HepG2 (cell line): Measurements from ENCODE around the gene IL1RAP. TPM values are rescaled to one million over a fixed set of nuclear protein-coding genes. Genes with fewer than 3 reads are reported as not detected.
A peak's percentile ranks its signal among the peaks of the same experiment; 100 is the strongest.

Experiments
- ASH2L ChIP-seq: fragments of 300-600, 200-600 bp; sonication (generic); IDR thresholded peaks from 2 replicates; pipeline ENCODE4 v1.7.0; 2017; ENCODE audit warnings: low read depth, mild to moderate bottlenecking, moderate library complexity, mixed read lengths, low read length; ENCODE audit not compliant: insufficient read length
- BCLAF1 ChIP-seq: fragments of 450-650 bp; IDR thresholded peaks from 2 replicates; pipeline ENCODE4 v1.6.1; 2017; ENCODE audit warnings: mild to moderate bottlenecking
- GFI1 ChIP-seq: sonication (generic); formaldehyde crosslinking; IDR thresholded peaks from 2 replicates; pipeline ENCODE4 v1.5.0; 2020; ENCODE audit warnings: missing genetic modification reagents, mild to moderate bottlenecking, borderline replicate concordance
- GMEB1 ChIP-seq: sonication (generic); formaldehyde crosslinking; IDR thresholded peaks from 2 replicates; pipeline ENCODE4 v1.5.1; 2020; ENCODE audit warnings: missing genetic modification reagents, mild to moderate bottlenecking, borderline replicate concordance
- HDAC1 ChIP-seq: sonication (generic); formaldehyde crosslinking; IDR thresholded peaks from 2 replicates; pipeline ENCODE4 v1.5.1; 2020; ENCODE audit warnings: mild to moderate bottlenecking, missing genetic modification reagents
- IKZF5 ChIP-seq: IDR thresholded peaks from 2 replicates; pipeline ENCODE4 v1.6.1; 2018; ENCODE audit warnings: missing genetic modification reagents, mild to moderate bottlenecking, missing compliant biosample characterization
- KAT8 ChIP-seq: IDR thresholded peaks from 2 replicates; pipeline ENCODE4 v1.6.1; 2016; ENCODE audit warnings: missing genetic modification reagents, missing compliant biosample characterization
- LCORL ChIP-seq, 2 experiments: fragments of 450-650 bp in 1 of 2; sonication (generic) in 1 of 2; formaldehyde crosslinking in 1 of 2; IDR thresholded peaks; 2 replicates each; pipeline versions ENCODE4 v1.5.0 to v1.6.1; 2017 to 2020; ENCODE audit warnings: antibody characterized with exemption in 1 of 2, missing genetic modification reagents in 1 of 2
- MAFG ChIP-seq: sonication (generic); formaldehyde crosslinking; IDR thresholded peaks from 2 replicates; pipeline ENCODE4 v1.5.1; 2020; ENCODE audit warnings: mild to moderate bottlenecking, missing genetic modification reagents
- MIER3 ChIP-seq: IDR thresholded peaks from 2 replicates; pipeline ENCODE4 v1.6.1; 2016; ENCODE audit warnings: missing compliant biosample characterization, borderline replicate concordance
- POGZ ChIP-seq: sonication (generic); formaldehyde crosslinking; IDR thresholded peaks from 2 replicates; pipeline ENCODE4 v1.4.0; 2020; ENCODE audit warnings: mild to moderate bottlenecking, missing genetic modification reagents
- SIX1 ChIP-seq: sonication (generic); formaldehyde crosslinking; IDR thresholded peaks from 2 replicates; pipeline ENCODE4 v1.4.0; 2020; ENCODE audit warnings: missing genetic modification reagents, borderline replicate concordance
- SPEN ChIP-seq: sonication (generic); formaldehyde crosslinking; IDR thresholded peaks from 2 replicates; pipeline ENCODE4 v1.5.1; 2020; ENCODE audit warnings: low read depth, mild to moderate bottlenecking, missing genetic modification reagents
- SRF ChIP-seq: IDR thresholded peaks from 2 replicates; pipeline ENCODE4 v1.6.1; 2011; ENCODE audit warnings: mild to moderate bottlenecking, low read depth, low read length, moderate library complexity
- YEATS4 ChIP-seq: sonication (generic); formaldehyde crosslinking; IDR thresholded peaks from 2 replicates; pipeline ENCODE4 v1.4.0; 2020; ENCODE audit warnings: missing genetic modification reagents, borderline replicate concordance
- ZKSCAN8 ChIP-seq: IDR thresholded peaks from 2 replicates; pipeline ENCODE4 v1.6.1; 2016; ENCODE audit warnings: borderline replicate concordance, missing genetic modification reagents, missing compliant biosample characterization
- ZNF30 ChIP-seq: sonication (generic); formaldehyde crosslinking; IDR thresholded peaks from 2 replicates; pipeline ENCODE4 v1.5.0; 2020; ENCODE audit warnings: mild to moderate bottlenecking, missing genetic modification reagents
- ZNF317 ChIP-seq: sonication (generic); formaldehyde crosslinking; IDR thresholded peaks from 2 replicates; pipeline ENCODE4 v1.5.0; 2020; ENCODE audit warnings: mild to moderate bottlenecking, missing genetic modification reagents
- ZNF382 ChIP-seq: sonication (generic); formaldehyde crosslinking; IDR thresholded peaks from 2 replicates; pipeline ENCODE4 v1.5.0; 2020; ENCODE audit warnings: missing genetic modification reagents, mild to moderate bottlenecking, borderline replicate concordance
- ZNF460 ChIP-seq: sonication (generic); formaldehyde crosslinking; IDR thresholded peaks from 2 replicates; pipeline ENCODE4 v1.5.1; 2020; ENCODE audit warnings: missing genetic modification reagents, mild to moderate bottlenecking, borderline replicate concordance
- ZNF563 ChIP-seq: sonication (generic); formaldehyde crosslinking; IDR thresholded peaks from 2 replicates; pipeline ENCODE4 v1.8.0; 2022; ENCODE audit warnings: mild to moderate bottlenecking, moderate library complexity, missing genetic modification reagents
- polyA plus RNA-seq, 8 experiments: library from polyadenylated mRNA; depleted of rRNA in 3 of 8; stranded (reverse) in 7 of 8; unstranded in 1 of 8; fragments of >200 nt; fragmentation: Illumina TruSeq in 4 of 8; extraction: Trizol in 4 of 8; gene quantifications; 2 replicates each; pipeline versions ENCODE4 v1.2.1 to v1.2.3, GENCODE V29; 2011 to 2016; ENCODE audit warnings: low read depth in 4 of 8, missing spikeins in 1 of 8, mixed read lengths in 1 of 8; ENCODE audit not compliant: insufficient read depth in 1 of 8
- total RNA-seq, 5 experiments: library from RNA; depleted of rRNA; stranded (reverse); fragments of >200 nt; fragmentation: Illumina TruSeq; extraction: Trizol; gene quantifications; 2 replicates each; pipeline ENCODE4 v1.2.3, GENCODE V29; 2016; ENCODE audit warnings: low read depth in 1 of 5
- TF ChIP-seq, protein P1 (sequence below): sonication (generic); formaldehyde crosslinking; IDR thresholded peaks from 2 replicates; pipeline ENCODE4 v1.8.0; 2022; ENCODE audit warnings: missing genetic modification reagents, mild to moderate bottlenecking, borderline replicate concordance

IL1RAP gene
- total and polyA plus RNA-seq, 2 of the 13 experiments (the other 11 are each of a cell fraction or from before 2014, with no cell fraction given): 18.3 to 54.9 TPM

- TF ChIP-seq ASH2L (peak; percentile 40), ZNF382 (no peak), ZNF317 (CRISPR knock-in tag) (peak; percentile 97), SRF (no peak), GMEB1 (CRISPR knock-in tag) (peak; percentile 43; the same call in 1 of the 2 replicates), BCLAF1 (no peak), ZNF30 (CRISPR knock-in tag) (no peak), ZKSCAN8 (CRISPR knock-in tag) (peak; percentile 93), ZNF563 (CRISPR knock-in tag) (no peak; the same call in 1 of the 2 replicates), SPEN (peak; percentile 34; the same call in 1 of the 2 replicates), LCORL (IDR thresholded peaks at IDR 0.05) (peak; percentile 14; the same call in 1 of the 2 replicates), LCORL (CRISPR knock-in tag; IDR thresholded peaks at IDR 0.05) (0 out of 2 replicates have a peak, but pooled peaks have one; percentile 35), POGZ (CRISPR knock-in tag) (peak; percentile 99), SIX1 (no peak), HDAC1 (CRISPR knock-in tag) (peak; percentile 74), KAT8 (CRISPR knock-in tag) (peak; percentile 82), IKZF5 (CRISPR knock-in tag) (peak; percentile 92), MIER3 (CRISPR knock-in tag) (peak; percentile 99), ZNF460 (CRISPR knock-in tag) (no peak; the same call in 1 of the 2 replicates), YEATS4 (CRISPR knock-in tag) (no peak; the same call in 1 of the 2 replicates), GFI1 (CRISPR knock-in tag) (no peak; the same call in 1 of the 2 replicates), MAFG (CRISPR knock-in tag) (no peak)
- TF ChIP-seq, protein P1, sequence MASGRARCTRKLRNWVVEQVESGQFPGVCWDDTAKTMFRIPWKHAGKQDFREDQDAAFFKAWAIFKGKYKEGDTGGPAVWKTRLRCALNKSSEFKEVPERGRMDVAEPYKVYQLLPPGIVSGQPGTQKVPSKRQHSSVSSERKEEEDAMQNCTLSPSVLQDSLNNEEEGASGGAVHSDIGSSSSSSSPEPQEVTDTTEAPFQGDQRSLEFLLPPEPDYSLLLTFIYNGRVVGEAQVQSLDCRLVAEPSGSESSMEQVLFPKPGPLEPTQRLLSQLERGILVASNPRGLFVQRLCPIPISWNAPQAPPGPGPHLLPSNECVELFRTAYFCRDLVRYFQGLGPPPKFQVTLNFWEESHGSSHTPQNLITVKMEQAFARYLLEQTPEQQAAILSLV (CRISPR knock-in tag): peak; percentile 35; the same call in 1 of the 2 replicates
Observed at GRCh38 chr3:190566043-190566933, 52.4 kb downstream of the IL1RAP start (continued).
